Motor neuron (in vitro differentiated cells): ENCODE measurements around the gene KCNQ1. TPM values are rescaled to one million over a fixed set of nuclear protein-coding genes. Genes with fewer than 3 reads are reported as not detected.

Source experiments
- ATAC-seq, 8 experiments: fragments of 200-7000 bp; cut with Tn5 transposase; replicated peaks in 6 of 8; 2 replicates each; pipeline ENCODE4 v1.8.0; 2021; ENCODE audit warnings: mild to moderate bottlenecking in 8 of 8, moderate library complexity in 8 of 8
- H3K27ac ChIP-seq, 2 donors: fragments of 250-450 bp; sonication (Bioruptor Pico); 2 replicates each; pipeline ENCODE4 v1.9.0; 2021; ENCODE audit warnings: antibody characterized with exemption in 2 of 2, mild to moderate bottlenecking in 2 of 2, moderate library complexity in 1 of 2
- H3K4me1 ChIP-seq, 2 donors: fragments of 250-450 bp; sonication (Bioruptor Pico); replicated peaks in 1 of 2; 2 replicates each; pipeline ENCODE4 v1.6.1; 2021; ENCODE audit warnings: antibody characterized with exemption in 2 of 2, mild to moderate bottlenecking in 2 of 2, moderate library complexity in 1 of 2
- H3K4me3 ChIP-seq, 5 donors: fragments of 250-450 bp; sonication (Bioruptor Pico); 2 replicates each; pipeline ENCODE4 v1.9.0; 2021; ENCODE audit warnings: antibody characterized with exemption in 5 of 5, mild to moderate bottlenecking in 5 of 5, moderate library complexity in 4 of 5
- WGBS, 10 experiments: fragments of 450-650 bp; shearing (Covaris generic); methylation state at CpG; one replicate each; pipeline ENCODE4 v1.0.0; 2022; 5-methylcytosine and 5-hydroxymethylcytosine counted together
- in situ Hi-C, 9 experiments: fragments of 400-800 bp; cut with MboI; loops; one replicate each; pipeline ENCODE4 v1.15.0; 2021; ENCODE audit warnings: low sequenced_read_pairs in 9 of 9, low pct_unique_long_range_greater_than_20kb in 2 of 9; ENCODE audit not compliant: unreplicated experiment in 9 of 9
- total RNA-seq, 8 experiments: library from RNA; unstranded; fragments of 300-600 nt; gene quantifications; 2 replicates each; pipeline versions ENCODE4 v1.2.3 to v1.2.4, GENCODE V29; 2022

Gene KCNQ1
- total RNA-seq, 8 experiments from 2014 or later, result 0.04 to 0.66 (median 0.20) TPM; not detected in 2

- Histone ChIP-seq H3K4me3 (no peak overlapping the region), H3K4me1 (no peaks in the 10 kb centered on the region), H3K27ac (no peak overlapping the region)
- ATAC-seq, result no peak
- in situ Hi-C loops, result no loop called here
- 20 to 100% (median 83%) methylated on average over 1 to 8 of the region's 11 CpGs; no CpG with 5 or more reads in 3 of the 10 experiments for WGBS, 10 experiments
These were observed 207.8 kb downstream of the KCNQ1 start for GRCh38 chr11:2652333-2653197.

DNA sequence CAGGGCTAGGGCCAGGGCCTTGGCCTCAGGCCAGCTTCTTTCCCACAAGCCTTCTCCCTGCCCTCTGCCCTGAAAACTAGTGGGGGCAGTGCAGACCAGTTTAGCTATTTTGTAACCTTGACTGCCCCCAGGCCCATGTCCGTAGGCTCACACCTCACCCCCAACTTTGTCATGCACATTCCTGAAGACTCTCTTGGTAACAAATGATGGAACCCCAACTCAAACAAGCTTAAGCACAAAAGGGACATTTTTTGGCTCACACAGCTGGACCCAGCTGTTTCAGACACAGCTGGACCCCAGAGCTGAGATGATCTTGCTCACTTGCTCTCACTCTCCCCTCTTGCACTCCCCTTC lies 208.4 kb downstream of the KCNQ1 start:
- in situ Hi-C loops, result no loop called here
- WGBS, 10 experiments, result 50 to 100% (median 67%) methylated on average over 1 of the region's 1 CpG; no CpG with 5 or more reads in 7 of the 10 experiments
- no peak for ATAC-seq

GRCh38 chr11:2653930-2654739 lies 209.3 kb downstream of the KCNQ1 start:
- Histone ChIP-seq H3K4me1 (no peaks in the 10 kb centered on the region), H3K4me3 (no peak overlapping the region), H3K27ac (no peak overlapping the region)
- in situ Hi-C loops, result no loop called here
- 80 to 100% (median 100%) methylated on average over 1 to 6 of the region's 16 CpGs; no CpG with 5 or more reads in 2 of the 10 experiments for WGBS, 10 experiments
- peak in 1 of 8 experiments; percentile 24 for ATAC-seq

More for the DNA sequence above, 208.4 kb downstream of the KCNQ1 start:
- Histone ChIP-seq H3K4me3 (no peak overlapping the region), H3K4me1 (no peaks in the 10 kb centered on the region), H3K27ac (no peak overlapping the region)

DNA sequence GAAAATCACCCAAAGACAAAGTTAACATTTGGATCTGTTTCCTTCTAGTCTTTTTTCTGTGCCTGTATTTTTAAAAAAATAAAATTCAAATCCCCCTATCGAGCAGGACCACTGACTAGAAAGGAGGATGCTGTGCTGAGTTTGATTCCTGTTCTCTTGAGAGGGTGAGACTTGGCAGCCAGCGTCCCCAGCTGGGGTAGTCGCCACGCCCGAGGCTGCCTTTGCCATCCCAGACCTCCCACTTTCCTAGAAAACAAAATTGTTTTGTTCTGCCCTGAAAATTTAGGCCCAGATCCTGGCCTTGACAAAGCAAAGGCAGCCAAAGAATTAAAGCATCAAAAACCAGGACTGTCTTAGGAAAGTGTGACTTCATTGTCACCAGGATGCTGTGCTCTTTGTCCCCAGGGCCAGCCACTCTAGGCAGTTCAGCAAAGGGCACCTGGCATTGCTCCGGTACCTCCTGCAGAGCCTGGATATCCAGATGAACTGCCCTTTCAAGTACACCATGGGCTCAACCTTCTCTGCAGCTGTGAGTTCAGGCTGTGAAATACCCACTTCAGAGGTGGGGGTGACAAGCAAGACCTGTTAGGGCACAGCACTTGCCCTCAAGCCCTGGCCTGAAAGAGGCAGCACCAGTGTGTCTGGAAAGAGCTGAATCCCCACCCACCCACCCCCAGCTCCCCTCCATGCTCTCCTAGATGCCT lies 210.4 kb downstream of the KCNQ1 start:
- 44 to 98% (median 89%) methylated on average over 1 to 5 of the region's 6 CpGs; no CpG with 5 or more reads in 3 of the 10 experiments for WGBS, 10 experiments
- no peak for ATAC-seq
- Histone ChIP-seq H3K4me1 (no peaks in the 10 kb centered on the region), H3K4me3 (no peak overlapping the region), H3K27ac (no peak overlapping the region)
- in situ Hi-C loops, result no loop called here

DNA sequence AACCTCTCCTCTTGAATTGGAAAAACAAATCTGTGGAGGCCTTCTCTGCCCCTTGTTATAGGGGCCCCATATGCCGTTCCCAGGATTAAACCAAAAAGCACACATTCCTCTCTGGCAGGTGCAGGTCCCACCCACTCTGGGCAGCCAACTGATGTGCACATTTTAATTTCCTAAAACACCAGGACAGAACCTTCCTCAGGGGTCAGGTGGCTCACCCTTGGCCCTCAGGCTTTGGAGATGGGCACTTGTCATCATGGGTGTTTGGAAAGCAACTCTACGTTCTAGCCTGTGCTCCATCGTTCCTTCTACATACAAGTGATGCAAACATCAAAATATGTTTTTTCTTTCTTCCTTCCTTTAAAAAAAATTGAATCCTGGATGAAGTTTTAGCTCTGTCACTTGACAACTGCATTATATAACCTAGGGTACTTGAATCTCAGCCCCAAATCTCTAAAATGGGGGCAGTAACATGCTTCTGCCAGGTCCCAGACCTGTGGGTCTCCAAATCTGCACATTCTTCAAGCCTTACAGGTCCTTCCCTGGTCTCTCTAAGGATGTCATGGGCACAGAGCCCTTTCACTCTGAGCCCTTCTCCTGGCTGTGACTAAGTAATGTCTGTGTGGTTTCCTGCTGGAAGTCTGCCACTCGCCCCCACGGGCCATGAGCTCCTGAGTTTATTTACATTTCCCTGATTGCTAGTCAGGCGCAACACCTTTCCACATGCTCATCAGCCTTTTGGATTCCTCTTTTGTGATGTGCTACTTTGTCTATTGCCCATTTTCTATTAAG lies 211.2 kb downstream of the KCNQ1 start:
- Histone ChIP-seq H3K27ac (no peak overlapping the region), H3K4me3 (no peak overlapping the region), H3K4me1 (no peaks in the 10 kb centered on the region)
- ATAC-seq, result no peak
- in situ Hi-C loops, result no loop called here
- WGBS, 10 experiments, result 71 to 100% (median 83%) methylated on average over 1 to 5 of the region's 6 CpGs; no CpG with 5 or more reads in 2 of the 10 experiments

DNA sequence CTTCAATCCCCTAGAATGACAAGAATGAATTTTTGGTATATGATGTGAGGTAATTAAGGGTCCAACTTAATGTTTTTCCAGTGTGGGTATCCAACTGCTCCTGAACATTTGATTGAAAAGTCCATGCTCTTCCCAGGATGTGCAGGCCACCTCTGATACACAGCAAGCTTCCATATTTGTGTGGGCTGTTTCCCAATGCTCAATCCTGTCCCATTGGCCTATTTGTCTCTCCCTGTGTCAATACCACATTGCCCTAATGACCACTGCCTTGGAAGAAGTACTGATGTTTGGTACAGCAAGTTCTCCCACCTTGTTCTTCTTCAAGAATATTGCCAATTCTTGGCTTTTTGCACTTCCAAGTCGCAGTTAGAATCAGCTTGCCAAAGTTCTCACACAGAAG lies 212.1 kb downstream of the KCNQ1 start:
- Histone ChIP-seq H3K4me3 (no peak overlapping the region), H3K27ac (no peak overlapping the region), H3K4me1 (no peaks in the 10 kb centered on the region)
- 43 to 100% (median 74%) methylated on average over 1 of the region's 1 CpG for WGBS, 10 experiments
- no peak for ATAC-seq
- in situ Hi-C loops, result no loop called here

GRCh38 chr11:2657697-2658284 lies 213.0 kb downstream of the KCNQ1 start:
- no peak for ATAC-seq
- no peaks in the 10 kb centered on the region for H3K4me1 ChIP-seq
- in situ Hi-C loops, result no loop called here
- WGBS, 10 experiments, result 78 to 94% (median 91%) methylated on average over 3 to 8 of the region's 8 CpGs
- H3K27ac ChIP-seq, result no peak overlapping the region
- no peak overlapping the region for H3K4me3 ChIP-seq

- 44 to 100% (median 100%) methylated on average over 1 to 2 of the region's 2 CpGs for WGBS, 10 experiments
- no peaks in the 10 kb centered on the region for H3K4me1 ChIP-seq
- H3K4me3 ChIP-seq, result no peak overlapping the region
- no peak for ATAC-seq
- in situ Hi-C loops, result no loop called here
- no peak overlapping the region for H3K27ac ChIP-seq
These were observed 215.6 kb downstream of the KCNQ1 start for GRCh38 chr11:2660357-2660939.

- WGBS, 10 experiments, result 20 to 100% (median 92%) methylated on average over 1 to 2 of the region's 4 CpGs; no CpG with 5 or more reads in 5 of the 10 experiments
- in situ Hi-C loops, result no loop called here
- no peak for ATAC-seq
- Histone ChIP-seq H3K4me1 (no peaks in the 10 kb centered on the region), H3K4me3 (no peak overlapping the region), H3K27ac (no peak overlapping the region)
These were observed 216.6 kb downstream of the KCNQ1 start for GRCh38 chr11:2661173-2662023.

GRCh38 chr11:2662024-2662312 lies 217.2 kb downstream of the KCNQ1 start:
- ATAC-seq, result no peak
- 40 to 82% (median 69%) methylated on average over 1 to 3 of the region's 5 CpGs; no CpG with 5 or more reads in 7 of the 10 experiments for whole genome bisulfite sequencing, 10 experiments
- in situ Hi-C loops, result no loop called here

More at GRCh38 chr11:2662024-2662312, 217.2 kb downstream of the KCNQ1 start:
- Histone ChIP-seq H3K4me3 (no peak overlapping the region), H3K4me1 (no peaks in the 10 kb centered on the region), H3K27ac (no peak overlapping the region)
